Naive thymus-derived CD8-positive, alpha-beta T cell (primary cell): Measurements from ENCODE around the gene SLIT1. TPM values are rescaled to one million over a fixed set of nuclear protein-coding genes. Genes with fewer than 3 reads are reported as not detected.
A peak's percentile ranks its signal among the peaks of the same experiment; 100 is the strongest.

Experiments used
- ATAC-seq, 2 donors: fragments of 150-1000 bp; cut with Tn5 transposase in 1 of 2; sonication (Bioruptor Pico), chemical (Tn5 transposase) in 1 of 2; 1 replicate in 1 of 2; 2 replicates in 1 of 2; pipeline ENCODE4 v1.10.0; 2021; ENCODE audit warnings: mild to moderate bottlenecking in 2 of 2, moderate library complexity in 2 of 2
- POLR2A ChIA-PET: fragments of 350-600 bp; sonication (Branson Sonifier 250); formaldehyde crosslinking; loops from one replicate; lab custom pipeline; 2021; ENCODE audit warnings: antibody characterized with exemption; lab: Charles Lee
- DNase-seq, 10 donors: peaks; one replicate each; pipeline versions ENCODE4 v3.0.0 to v3.0.0-alpha.2; 2020 to 2022
- H3K27ac Mint-ChIP-seq, 10 donors: one replicate each; pipeline ENCODE4 v1.8.0; 2020 to 2022; ENCODE audit warnings: mild to moderate bottlenecking in 10 of 10, mixed read lengths in 10 of 10, moderate library complexity in 4 of 10, inconsistent platforms in 1 of 10
- H3K27me3 Mint-ChIP-seq, 5 donors: one replicate each; pipeline ENCODE4 v1.8.0; 2021 to 2022; ENCODE audit warnings: mixed read lengths in 5 of 5
- H3K36me3 Mint-ChIP-seq, 3 donors: one replicate each; pipeline ENCODE4 v1.8.0; 2020 to 2022; ENCODE audit warnings: mixed read lengths in 3 of 3, mild to moderate bottlenecking in 2 of 3, inconsistent platforms in 1 of 3
- H3K4me1 Mint-ChIP-seq, 4 donors: one replicate each; pipeline ENCODE4 v1.8.0; 2021 to 2022; ENCODE audit warnings: mixed read lengths in 4 of 4
- H3K4me3 Mint-ChIP-seq, 10 donors: one replicate each; pipeline ENCODE4 v1.8.0; 2020 to 2022; ENCODE audit warnings: mild to moderate bottlenecking in 10 of 10, mixed read lengths in 10 of 10, moderate library complexity in 6 of 10, inconsistent platforms in 1 of 10
- H3K9me3 Mint-ChIP-seq, 9 donors: one replicate each; pipeline ENCODE4 v1.8.0; 2020 to 2022; ENCODE audit warnings: mixed read lengths in 9 of 9, mild to moderate bottlenecking in 3 of 9, inconsistent platforms in 1 of 9, moderate library complexity in 1 of 9
- polyA plus RNA-seq, 3 donors: library from polyadenylated mRNA; unstranded; fragments of 300-500 nt; fragmentation: Illumina TruSeq; gene quantifications; one replicate each; pipeline ENCODE4 v1.2.3, GENCODE V29; 2021
- total RNA-seq, 8 experiments: library from RNA in 2 of 8; stranded (reverse) in 2 of 8; gene quantifications; one replicate each; pipeline ENCODE4 v1.2.3 and lab custom pipeline; 2021 to 2026

Gene SLIT1
- total and polyA plus RNA-seq, 5 experiments from 2014 or later = 0.05 to 0.26 (median 0.11) TPM; not detected in 2

GRCh38 chr10:96971324-96971723 is 214.4 kb downstream of the SLIT1 start:
- POLR2A ChIA-PET = no interaction called here
- Mint-ChIP-seq H3K4me1 (peaks cover 0 to 4% (median 2%) of the 10 kb centered on the region in 4 donors), H3K27me3 (no peaks in the 10 kb centered on the region), H3K27ac (no peak overlapping the region), H3K9me3 (no peaks in the 10 kb centered on the region), H3K4me3 (no peak overlapping the region), H3K36me3 (peaks cover 0 to 5% (median 3%) of the 10 kb centered on the region in 3 donors)
- no peak for ATAC-seq
- no peak for DNase-seq

- no peak overlapping the region for H3K4me3 Mint-ChIP-seq
- POLR2A ChIA-PET = interaction anchor here (0.6 kb wide), 1 partner anchor 27 kb away, joined by 3 read pairs; no protein-coding TSS in a partner anchor
- H3K9me3 Mint-ChIP-seq = no peaks in the 10 kb centered on the region
- DNase-seq = no peak
- ATAC-seq = no peak
- peaks cover 0 to 2% (median under 1%) of the 10 kb centered on the region in 4 donors for H3K4me1 Mint-ChIP-seq
- H3K27ac Mint-ChIP-seq = peak overlapping the region in 1 of 10 donors; percentile 11
- no peaks in the 10 kb centered on the region for H3K27me3 Mint-ChIP-seq
- peaks cover 0 to 11% (median 7%) of the 10 kb centered on the region in 3 donors for H3K36me3 Mint-ChIP-seq
Measured at GRCh38 chr10:96968682-96969423, 216.9 kb downstream of the SLIT1 start.

GRCh38 chr10:96967847-96968246 is 217.9 kb downstream of the SLIT1 start:
- POLR2A ChIA-PET = no interaction called here
- no peak overlapping the region for H3K4me3 Mint-ChIP-seq
- no peak overlapping the region for H3K27ac Mint-ChIP-seq
- DNase-seq (no peak), ATAC-seq (no peak)
- no peaks in the 10 kb centered on the region for H3K9me3 Mint-ChIP-seq
- H3K4me1 Mint-ChIP-seq = peaks cover 0 to 2% (median under 1%) of the 10 kb centered on the region in 4 donors
- peaks cover 0 to 12% (median 4%) of the 10 kb centered on the region in 3 donors for H3K36me3 Mint-ChIP-seq
- H3K27me3 Mint-ChIP-seq = no peaks in the 10 kb centered on the region

GRCh38 chr10:96964131-96964530 is 221.6 kb downstream of the SLIT1 start:
- Mint-ChIP-seq H3K27ac (no peak overlapping the region), H3K4me3 (no peak overlapping the region), H3K27me3 (no peaks in the 10 kb centered on the region), H3K9me3 (no peaks in the 10 kb centered on the region), H3K4me1 (peaks cover 0 to 1% (median 0%) of the 10 kb centered on the region in 4 donors), H3K36me3 (peaks cover 0 to 26% (median 4%) of the 10 kb centered on the region in 3 donors)
- ATAC-seq = no peak
- DNase-seq = no peak
- POLR2A ChIA-PET = no interaction called here

- Mint-ChIP-seq H3K36me3 (peaks cover under 1 to 48% (median 8%) of the 10 kb centered on the region in 3 donors), H3K4me3 (no peak overlapping the region), H3K27ac (no peak overlapping the region), H3K27me3 (no peaks in the 10 kb centered on the region), H3K4me1 (no peaks in the 10 kb centered on the region), H3K9me3 (no peaks in the 10 kb centered on the region)
- ATAC-seq = no peak
- no peak for DNase-seq
- POLR2A ChIA-PET = no interaction called here
Measured at GRCh38 chr10:96960872-96961271, 224.9 kb downstream of the SLIT1 start.

GRCh38 chr10:96959733-96960132 is 226.0 kb downstream of the SLIT1 start:
- no peaks in the 10 kb centered on the region for H3K9me3 Mint-ChIP-seq
- DNase-seq = no peak
- no peak for ATAC-seq
- no peaks in the 10 kb centered on the region for H3K27me3 Mint-ChIP-seq
- H3K4me1 Mint-ChIP-seq = no peaks in the 10 kb centered on the region
- POLR2A ChIA-PET = no interaction called here
- H3K36me3 Mint-ChIP-seq = peaks cover 6 to 58% (median 15%) of the 10 kb centered on the region in 3 donors
- peak overlapping the region in 1 of 10 donors; percentile 20 for H3K27ac Mint-ChIP-seq
- H3K4me3 Mint-ChIP-seq = no peak overlapping the region

GRCh38 chr10:96958071-96958470 is 227.7 kb downstream of the SLIT1 start:
- ATAC-seq = no peak
- Mint-ChIP-seq H3K27me3 (no peaks in the 10 kb centered on the region), H3K4me1 (peaks cover 0 to 2% (median 0%) of the 10 kb centered on the region in 4 donors), H3K4me3 (no peak overlapping the region), H3K36me3 (peaks cover 6 to 71% (median 22%) of the 10 kb centered on the region in 3 donors), H3K9me3 (no peaks in the 10 kb centered on the region), H3K27ac (no peak overlapping the region)
- POLR2A ChIA-PET = no interaction called here
- no peak for DNase-seq

GRCh38 chr10:96955794-96956193 is 230.0 kb downstream of the SLIT1 start:
- H3K9me3 Mint-ChIP-seq = no peaks in the 10 kb centered on the region
- no peak for ATAC-seq
- no peak overlapping the region for H3K27ac Mint-ChIP-seq
- POLR2A ChIA-PET = no interaction called here
- no peaks in the 10 kb centered on the region for H3K27me3 Mint-ChIP-seq
- no peak for DNase-seq
- no peak overlapping the region for H3K4me3 Mint-ChIP-seq
- peaks cover 0 to 7% (median under 1%) of the 10 kb centered on the region in 4 donors for H3K4me1 Mint-ChIP-seq
- H3K36me3 Mint-ChIP-seq = peaks cover 6 to 79% (median 29%) of the 10 kb centered on the region in 3 donors

- peaks cover 6 to 67% (median 27%) of the 10 kb centered on the region in 3 donors for H3K36me3 Mint-ChIP-seq
- ATAC-seq = no peak
- H3K4me3 Mint-ChIP-seq = no peak overlapping the region
Measured at GRCh38 chr10:96951954-96952353, 233.8 kb downstream of the SLIT1 start.

GRCh38 chr10:96949039-96949683 is 236.6 kb downstream of the SLIT1 start:
- no peaks in the 10 kb centered on the region for H3K27me3 Mint-ChIP-seq
- H3K9me3 Mint-ChIP-seq = no peaks in the 10 kb centered on the region
- ATAC-seq (no peak), DNase-seq (no peak)
- H3K4me1 Mint-ChIP-seq = peaks cover 14 to 46% (median 31%) of the 10 kb centered on the region in 4 donors
- H3K4me3 Mint-ChIP-seq = no peak overlapping the region
- peaks cover 0 to 51% (median 16%) of the 10 kb centered on the region in 3 donors for H3K36me3 Mint-ChIP-seq
- POLR2A ChIA-PET = no interaction called here
- peak overlapping the region in 4 of 10 donors; percentile 2 to 50 (median 8) for H3K27ac Mint-ChIP-seq

More at GRCh38 chr10:96951954-96952353, 233.8 kb downstream of the SLIT1 start:
- no peak for DNase-seq
- POLR2A ChIA-PET = no interaction called here
- peaks cover 8 to 31% (median 20%) of the 10 kb centered on the region in 4 donors for H3K4me1 Mint-ChIP-seq
- no peaks in the 10 kb centered on the region for H3K27me3 Mint-ChIP-seq
- H3K27ac Mint-ChIP-seq = peak overlapping the region in 2 of 10 donors; percentile 8 to 43
- no peaks in the 10 kb centered on the region for H3K9me3 Mint-ChIP-seq
